ENCODE measurements around the gene GABRG3. TPM values are rescaled to one million over a fixed set of nuclear protein-coding genes. Genes with fewer than 3 reads are reported as not detected.

Gene GABRG3
- total RNA-seq, 2 experiments from 2014 or later: not detected

DNA sequence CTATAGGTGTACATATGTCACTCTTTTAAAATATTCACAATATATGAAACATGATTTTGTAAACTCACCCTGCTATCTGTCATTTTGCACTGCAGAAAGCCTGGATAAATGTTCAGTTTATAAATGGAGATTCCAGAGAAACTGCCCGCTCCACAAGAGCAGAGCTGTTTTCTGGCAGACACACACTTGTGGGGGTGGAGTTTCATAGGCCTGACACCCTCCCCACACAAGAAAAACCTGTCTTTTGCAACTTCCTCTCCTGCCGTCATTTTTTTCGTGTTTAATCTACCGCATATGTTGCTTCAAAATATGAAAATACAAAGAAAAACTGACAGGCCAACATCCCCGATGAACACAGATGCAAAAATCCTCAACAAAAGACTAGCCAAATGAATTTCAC is 479.0 kb downstream of the GABRG3 start:
- no peak for DNase-seq
- CTCF ChIA-PET: no interaction called here
- Mint-ChIP-seq H3K27ac (no peak overlapping the region), H3K36me3 (ENCODE audit: low read depth) (no peaks in the 10 kb centered on the region), H3K27me3 (no peaks in the 10 kb centered on the region), H3K4me3 (no peak overlapping the region), H3K9me3 (peaks cover 6% of the 10 kb centered on the region), H3K4me1 (ENCODE audit: low read depth) (no peaks in the 10 kb centered on the region)
- ATAC-seq (ENCODE audit: poor library complexity): no peak
- no peaks in the 10 kb centered on the region for H3K36me3 ChIP-seq (ENCODE audit: insufficient read depth, low read length)
- H3K4me3 ChIP-seq (ENCODE audit: low read length): no peak overlapping the region
- no peak overlapping the region for H3K27ac ChIP-seq (ENCODE audit: low read depth in 1 of 2, low read length in 2 of 2)
- TF ChIP-seq, protein P1, sequence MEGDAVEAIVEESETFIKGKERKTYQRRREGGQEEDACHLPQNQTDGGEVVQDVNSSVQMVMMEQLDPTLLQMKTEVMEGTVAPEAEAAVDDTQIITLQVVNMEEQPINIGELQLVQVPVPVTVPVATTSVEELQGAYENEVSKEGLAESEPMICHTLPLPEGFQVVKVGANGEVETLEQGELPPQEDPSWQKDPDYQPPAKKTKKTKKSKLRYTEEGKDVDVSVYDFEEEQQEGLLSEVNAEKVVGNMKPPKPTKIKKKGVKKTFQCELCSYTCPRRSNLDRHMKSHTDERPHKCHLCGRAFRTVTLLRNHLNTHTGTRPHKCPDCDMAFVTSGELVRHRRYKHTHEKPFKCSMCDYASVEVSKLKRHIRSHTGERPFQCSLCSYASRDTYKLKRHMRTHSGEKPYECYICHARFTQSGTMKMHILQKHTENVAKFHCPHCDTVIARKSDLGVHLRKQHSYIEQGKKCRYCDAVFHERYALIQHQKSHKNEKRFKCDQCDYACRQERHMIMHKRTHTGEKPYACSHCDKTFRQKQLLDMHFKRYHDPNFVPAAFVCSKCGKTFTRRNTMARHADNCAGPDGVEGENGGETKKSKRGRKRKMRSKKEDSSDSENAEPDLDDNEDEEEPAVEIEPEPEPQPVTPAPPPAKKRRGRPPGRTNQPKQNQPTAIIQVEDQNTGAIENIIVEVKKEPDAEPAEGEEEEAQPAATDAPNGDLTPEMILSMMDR (IDR thresholded peaks at IDR 0.05): no peak
- POLR2A ChIA-PET: no interaction called here
- H3K27me3 ChIP-seq (ENCODE audit: control insufficient read depth in 1 of 2, insufficient read depth in 2 of 2, low read length in 2 of 2): no peaks in the 10 kb centered on the region
- intact Hi-C loops (cut with DNase I, micrococcal nuclease): no loop called here
- no peaks in the 10 kb centered on the region for H3K4me1 ChIP-seq (ENCODE audit: insufficient read depth, low read length)
- H3K9me3 ChIP-seq (ENCODE audit: control insufficient read depth in 1 of 2, insufficient read depth in 1 of 2, low read length in 2 of 2): no peaks in the 10 kb centered on the region

DNA sequence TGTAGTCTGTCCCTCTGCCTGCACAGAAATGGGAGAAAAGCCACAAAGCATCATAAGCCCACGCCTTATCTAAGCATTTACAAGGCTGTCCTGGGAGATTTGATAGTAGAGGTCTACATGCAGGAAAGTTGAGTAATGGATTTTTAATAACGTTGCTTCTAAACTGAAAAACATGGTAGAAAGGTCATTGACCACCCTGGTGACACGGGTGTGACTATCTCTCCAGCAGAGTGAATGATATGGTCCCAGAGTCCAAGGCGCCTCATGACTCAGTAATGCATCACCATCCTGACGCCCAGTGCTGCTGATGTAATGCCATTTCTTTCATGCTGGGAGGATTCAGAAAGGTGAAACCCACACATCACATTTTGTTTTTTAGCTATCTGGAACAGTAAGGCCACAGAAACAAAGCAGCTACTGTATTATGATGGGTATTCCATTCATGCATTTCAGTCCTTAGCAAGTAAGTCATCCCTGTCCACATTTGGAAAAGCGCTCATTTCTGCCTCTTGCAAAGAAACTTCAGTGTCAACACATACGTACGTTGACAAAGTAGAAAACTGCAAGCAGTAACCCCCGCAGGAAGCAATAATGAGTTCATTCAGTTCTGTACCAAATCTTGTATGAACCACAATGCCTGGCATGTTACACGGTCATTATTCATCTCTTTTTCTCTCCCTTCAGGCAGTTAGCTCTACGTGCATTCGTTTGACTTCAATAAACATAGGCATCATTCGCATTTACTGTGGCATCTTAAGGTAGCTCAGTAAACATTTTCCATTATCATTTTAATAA is 483.5 kb downstream of the GABRG3 start:
- intact Hi-C loops (cut with DNase I, micrococcal nuclease): no loop called here
- H3K36me3 Mint-ChIP-seq (ENCODE audit: low read depth): no peaks in the 10 kb centered on the region
- Histone ChIP-seq H3K36me3 (ENCODE audit: insufficient read depth, low read length) (no peaks in the 10 kb centered on the region), H3K4me3 (ENCODE audit: low read length) (no peak overlapping the region), H3K27ac (ENCODE audit: low read depth in 1 of 2, low read length in 2 of 2) (no peak overlapping the region), H3K27me3 (ENCODE audit: control insufficient read depth in 1 of 2, insufficient read depth in 2 of 2, low read length in 2 of 2) (no peaks in the 10 kb centered on the region), H3K4me1 (ENCODE audit: insufficient read depth, low read length) (no peaks in the 10 kb centered on the region), H3K9me3 (ENCODE audit: control insufficient read depth in 1 of 2, insufficient read depth in 1 of 2, low read length in 2 of 2) (peaks cover 0 to 20% of the 10 kb centered on the region in 2 experiments)
- H3K27me3 Mint-ChIP-seq: no peaks in the 10 kb centered on the region
- H3K4me1 Mint-ChIP-seq (ENCODE audit: low read depth): no peaks in the 10 kb centered on the region
- DNase-seq: no peak
- H3K27ac Mint-ChIP-seq: no peak overlapping the region
- no peak for ATAC-seq (ENCODE audit: poor library complexity)
- H3K9me3 Mint-ChIP-seq: peaks cover 3% of the 10 kb centered on the region
- CTCF ChIA-PET: no interaction called here
- TF ChIP-seq, protein P1 (IDR thresholded peaks at IDR 0.05): no peak
- POLR2A ChIA-PET: no interaction called here
- H3K4me3 Mint-ChIP-seq: no peak overlapping the region

DNA sequence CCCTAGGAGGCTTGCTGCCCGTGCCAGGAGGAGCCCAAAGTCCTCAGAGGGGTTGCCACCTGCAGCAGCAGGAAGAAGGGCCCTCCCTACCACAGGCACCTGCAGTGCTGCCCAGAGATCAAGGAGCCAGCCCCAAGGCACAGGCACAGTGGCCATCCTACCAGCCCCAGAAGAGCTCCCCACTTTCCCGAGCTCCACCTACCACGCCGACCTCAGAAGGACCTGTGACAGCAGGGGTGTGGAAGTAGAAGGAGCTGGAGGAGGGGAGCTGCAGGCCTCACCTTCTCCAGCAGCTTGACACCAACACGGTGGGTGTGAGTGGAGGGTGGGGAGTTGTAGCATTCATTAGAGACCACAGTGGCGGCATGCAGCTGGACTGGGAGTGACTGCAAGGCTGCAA is 485.8 kb downstream of the GABRG3 start:
- CTCF ChIA-PET: no interaction called here
- Histone ChIP-seq H3K36me3 (ENCODE audit: insufficient read depth, low read length) (no peaks in the 10 kb centered on the region), H3K4me1 (ENCODE audit: insufficient read depth, low read length) (no peaks in the 10 kb centered on the region), H3K27ac (ENCODE audit: low read depth in 1 of 2, low read length in 2 of 2) (no peak overlapping the region), H3K4me3 (ENCODE audit: low read length) (no peak overlapping the region), H3K9me3 (ENCODE audit: control insufficient read depth in 1 of 2, insufficient read depth in 1 of 2, low read length in 2 of 2) (peaks cover 0 to 20% of the 10 kb centered on the region in 2 experiments), H3K27me3 (ENCODE audit: control insufficient read depth in 1 of 2, insufficient read depth in 2 of 2, low read length in 2 of 2) (no peaks in the 10 kb centered on the region)
- H3K27ac Mint-ChIP-seq: no peak overlapping the region
- no peak overlapping the region for H3K4me3 Mint-ChIP-seq
- TF ChIP-seq, protein P1 (IDR thresholded peaks at IDR 0.05): no peak
- H3K27me3 Mint-ChIP-seq: no peaks in the 10 kb centered on the region
- DNase-seq: no peak
- POLR2A ChIA-PET: no interaction called here
- no peak for ATAC-seq (ENCODE audit: poor library complexity)
- no peaks in the 10 kb centered on the region for H3K9me3 Mint-ChIP-seq
- intact Hi-C loops (cut with DNase I, micrococcal nuclease): no loop called here
- H3K36me3 Mint-ChIP-seq (ENCODE audit: low read depth): no peaks in the 10 kb centered on the region
- H3K4me1 Mint-ChIP-seq (ENCODE audit: low read depth): no peaks in the 10 kb centered on the region

Data from CD4-positive, alpha-beta T cell (primary cell).